ENCODE measurements around the gene HOXA7.

DNA sequence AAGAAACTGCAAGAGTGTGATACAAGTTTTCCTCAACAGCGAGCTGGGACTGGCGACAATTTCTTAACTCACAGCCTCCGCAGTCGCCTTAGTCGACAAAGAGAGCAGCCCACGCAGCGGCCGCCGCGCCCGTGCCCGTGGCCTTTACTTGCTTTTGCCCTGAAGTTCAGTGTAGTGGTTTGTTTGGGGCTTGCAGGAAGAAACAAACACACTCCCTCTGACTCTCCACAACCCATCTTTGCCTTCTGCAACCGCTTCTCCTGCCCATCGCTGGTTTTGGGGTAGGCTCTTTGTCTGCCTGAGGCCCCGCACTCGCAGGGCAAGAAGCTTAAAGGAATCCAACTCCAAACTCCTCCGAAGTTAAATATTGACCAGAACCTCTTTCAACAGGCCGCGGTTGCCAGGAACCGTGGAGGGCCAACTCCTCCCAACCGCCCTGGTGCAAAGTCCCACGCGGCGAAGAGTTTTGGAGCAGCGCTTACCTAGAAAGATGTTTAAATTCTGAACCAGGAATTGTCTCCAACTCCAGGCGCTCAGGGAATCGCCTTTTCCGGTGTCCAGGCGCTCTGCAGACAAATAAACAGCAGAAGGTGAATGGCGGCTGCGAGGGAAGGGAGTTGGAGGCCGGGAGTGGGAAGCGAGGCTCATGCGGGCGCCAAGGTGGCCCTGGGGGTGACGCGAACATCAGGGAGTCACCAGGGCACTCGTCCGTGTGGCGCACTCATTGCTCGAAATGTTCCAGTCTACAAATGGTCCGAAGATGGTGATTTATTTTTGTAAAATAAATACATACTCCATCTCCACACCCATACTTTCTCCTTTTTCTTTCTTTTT lies 34.2 kb downstream of the HOXA7 start:
- TF ChIP-seq, protein P1, sequence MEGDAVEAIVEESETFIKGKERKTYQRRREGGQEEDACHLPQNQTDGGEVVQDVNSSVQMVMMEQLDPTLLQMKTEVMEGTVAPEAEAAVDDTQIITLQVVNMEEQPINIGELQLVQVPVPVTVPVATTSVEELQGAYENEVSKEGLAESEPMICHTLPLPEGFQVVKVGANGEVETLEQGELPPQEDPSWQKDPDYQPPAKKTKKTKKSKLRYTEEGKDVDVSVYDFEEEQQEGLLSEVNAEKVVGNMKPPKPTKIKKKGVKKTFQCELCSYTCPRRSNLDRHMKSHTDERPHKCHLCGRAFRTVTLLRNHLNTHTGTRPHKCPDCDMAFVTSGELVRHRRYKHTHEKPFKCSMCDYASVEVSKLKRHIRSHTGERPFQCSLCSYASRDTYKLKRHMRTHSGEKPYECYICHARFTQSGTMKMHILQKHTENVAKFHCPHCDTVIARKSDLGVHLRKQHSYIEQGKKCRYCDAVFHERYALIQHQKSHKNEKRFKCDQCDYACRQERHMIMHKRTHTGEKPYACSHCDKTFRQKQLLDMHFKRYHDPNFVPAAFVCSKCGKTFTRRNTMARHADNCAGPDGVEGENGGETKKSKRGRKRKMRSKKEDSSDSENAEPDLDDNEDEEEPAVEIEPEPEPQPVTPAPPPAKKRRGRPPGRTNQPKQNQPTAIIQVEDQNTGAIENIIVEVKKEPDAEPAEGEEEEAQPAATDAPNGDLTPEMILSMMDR (IDR thresholded peaks at IDR 0.05): no peak
- TF ChIP-seq POLR2AphosphoS5 (IDR thresholded peaks at IDR 0.05): no peak
- no peak for TF ChIP-seq POLR2A (IDR thresholded peaks at IDR 0.05)
